ENCODE measurements around the gene SLC30A2.

DNA sequence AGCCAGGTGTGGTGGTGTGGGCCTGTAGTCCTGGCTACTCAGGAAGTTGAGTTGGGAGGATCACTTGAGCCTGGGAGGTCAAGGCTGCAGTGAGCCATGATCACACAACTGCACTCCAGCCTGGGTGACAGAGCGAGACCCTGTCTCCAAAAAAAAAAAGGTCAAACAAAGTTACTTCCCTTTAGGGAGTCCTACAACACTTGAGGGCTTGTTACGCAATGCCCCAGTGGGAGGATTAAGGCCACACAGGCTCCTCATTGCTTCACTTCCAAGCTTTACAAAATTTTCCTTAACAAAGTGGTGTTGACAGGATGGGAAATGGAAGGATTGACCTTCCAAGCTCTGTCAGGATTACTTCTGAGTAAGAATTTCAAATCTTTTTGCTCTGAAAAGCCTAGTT, 30.6 kb downstream of the SLC30A2 start:
- TF ChIP-seq CTCF (IDR thresholded peaks at IDR 0.05; ENCODE audit: low read depth, low read length) (no peak), EZH2phosphoT487 (IDR thresholded peaks at IDR 0.05; ENCODE audit: low read depth) (no peak)

Data from OCI-LY3 (cell line).